Measurements from ENCODE around the gene GSAP.

DNA sequence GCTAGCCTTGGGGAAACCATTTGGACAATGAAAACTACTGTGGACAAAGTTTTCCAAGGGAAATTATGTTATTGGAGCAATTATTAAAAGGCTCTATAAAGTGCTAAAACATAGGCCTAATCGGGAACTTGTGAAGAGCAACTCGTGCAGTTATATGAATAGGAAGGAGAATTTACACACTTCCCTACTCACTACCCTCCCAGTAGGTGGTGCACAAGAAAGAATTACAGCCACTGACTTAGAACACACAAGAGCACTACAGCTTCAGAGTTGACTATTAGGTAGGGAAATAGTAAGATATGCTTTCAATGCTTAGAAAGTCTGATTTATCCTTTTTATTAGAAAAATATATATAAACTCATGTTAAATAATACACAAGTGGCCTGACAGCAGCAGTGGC lies 47.2 kb downstream of the GSAP start:
- TF ChIP-seq CTCF (IDR thresholded peaks at IDR 0.05): no peak; the same call in 1 of the 2 replicates
- no peak for TF ChIP-seq ZFX (IDR thresholded peaks at IDR 0.05; ENCODE audit: borderline replicate concordance)
